B cell (primary cell): ENCODE measurements around the gene LCE2C. TPM values are rescaled to one million over a fixed set of nuclear protein-coding genes. Genes with fewer than 3 reads are reported as not detected.

ENCODE experiments used
- ATAC-seq: fragments of 200-7000 bp; cut with Tn5 transposase; one replicate; pipeline ENCODE4 v1.10.0; 2021; ENCODE audit warnings: low read depth, mild to moderate bottlenecking, moderate number of reproducible peaks, moderate library complexity
- CTCF ChIA-PET: fragments of 350-600 bp; sonication (Branson Sonifier 250); formaldehyde crosslinking; loops from one replicate; lab custom pipeline; 2021; ENCODE audit warnings: antibody characterized with exemption, inconsistent platforms; lab: Charles Lee
- POLR2A ChIA-PET: fragments of 350-600 bp; sonication (Branson Sonifier 250); formaldehyde crosslinking; loops from one replicate; lab custom pipeline; 2021; ENCODE audit warnings: antibody characterized with exemption; lab: Charles Lee
- DNase-seq: peaks from one replicate; pipeline ENCODE4 v3.0.0; 2013
- H2AFZ ChIP-seq: 2 replicates; pipeline ENCODE4 v1.6.1; 2012; ENCODE audit warnings: mild to moderate bottlenecking, low read depth, low read length; ENCODE audit not compliant: insufficient read depth, poor library complexity, severe bottlenecking
- H3K27ac ChIP-seq, 2 donors: 1 replicate in 1 of 2; 2 replicates in 1 of 2; pipeline ENCODE4 v1.5.1; 2012 to 2013; ENCODE audit warnings: low read length in 2 of 2, mild to moderate bottlenecking in 2 of 2, moderate library complexity in 1 of 2
- H3K27me3 ChIP-seq, 4 experiments: fragments of 200-600 bp in 1 of 4; sonication (generic) in 1 of 4; replicated peaks in 1 of 4; 1 replicate in 2 of 4; 2 replicates in 2 of 4; pipeline versions ENCODE4 v1.6.1 to v1.7.0; 2013 to 2016; ENCODE audit warnings: low read length in 3 of 4, mild to moderate bottlenecking in 2 of 4, mixed read lengths in 1 of 4, moderate library complexity in 1 of 4; ENCODE audit not compliant: insufficient read depth in 4 of 4, control insufficient read depth in 3 of 4; ENCODE audit errors: control extremely low read depth in 1 of 4
- H3K36me3 ChIP-seq, 2 experiments: replicated peaks in 1 of 2; 1 replicate in 1 of 2; 2 replicates in 1 of 2; pipeline versions ENCODE4 v1.6.1 to v1.7.1; 2013; ENCODE audit warnings: low read length in 1 of 2; ENCODE audit not compliant: insufficient read depth in 2 of 2, control insufficient read depth in 1 of 2; ENCODE audit errors: control extremely low read depth in 1 of 2, extremely low read depth in 1 of 2
- H3K4me1 ChIP-seq, 2 donors: fragments of 200-600 bp in 1 of 2; sonication (generic) in 1 of 2; 1 replicate in 1 of 2; 2 replicates in 1 of 2; pipeline versions ENCODE4 v1.5.1 to v1.6.1; 2013 to 2017; ENCODE audit warnings: low read length in 2 of 2; ENCODE audit not compliant: control insufficient read depth in 2 of 2, insufficient read depth in 2 of 2
- H3K4me2 ChIP-seq: replicated peaks from 2 replicates; pipeline ENCODE3; 2012; ENCODE audit warnings: mild to moderate bottlenecking, low read depth, low read length; ENCODE audit not compliant: poor library complexity, severe bottlenecking
- H3K4me3 ChIP-seq, 5 experiments: fragments of 200-600 bp in 1 of 5; sonication (generic) in 1 of 5; 1 replicate in 3 of 5; 2 replicates in 2 of 5; pipeline versions ENCODE4 v1.5.1 to v1.7.0; 2011 to 2016; ENCODE audit warnings: low read length in 4 of 5, mild to moderate bottlenecking in 4 of 5, low read depth in 2 of 5, control low read depth in 1 of 5, moderate library complexity in 1 of 5; ENCODE audit not compliant: insufficient read depth in 1 of 5; ENCODE audit errors: control extremely low read depth in 1 of 5, extremely low read depth in 1 of 5
- H3K79me2 ChIP-seq: fragments of 200-600 bp; sonication (generic); one replicate; pipeline ENCODE4 v1.6.0; 2016; ENCODE audit warnings: low read length; ENCODE audit not compliant: control insufficient read depth, insufficient read depth
- H3K9ac ChIP-seq: fragments of 200-600 bp; sonication (generic); 2 replicates; pipeline ENCODE4 v1.6.1; 2017; ENCODE audit warnings: mild to moderate bottlenecking, low read length, moderate library complexity
- H3K9me3 ChIP-seq, 3 donors: one replicate each; pipeline versions ENCODE4 v1.6.1 to v1.7.1; 2013; ENCODE audit warnings: low read length in 2 of 3; ENCODE audit not compliant: control insufficient read depth in 2 of 3, insufficient read depth in 1 of 3; ENCODE audit errors: control extremely low read depth in 1 of 3
- H4K20me1 ChIP-seq: 2 replicates; pipeline ENCODE4 v1.6.0; 2012; ENCODE audit warnings: mild to moderate bottlenecking, low read length; ENCODE audit not compliant: insufficient read depth, control insufficient read depth, poor library complexity, severe bottlenecking
- H3K27ac Mint-ChIP-seq: one replicate; pipeline ENCODE4 v1.8.0; 2021; ENCODE audit warnings: mixed read lengths
- H3K27me3 Mint-ChIP-seq: one replicate; pipeline ENCODE4 v1.8.0; 2021; ENCODE audit warnings: mixed read lengths
- H3K4me1 Mint-ChIP-seq: one replicate; pipeline ENCODE4 v1.8.0; 2021; ENCODE audit warnings: mixed read lengths
- H3K4me3 Mint-ChIP-seq: one replicate; pipeline ENCODE4 v1.8.0; 2021; ENCODE audit warnings: mixed read lengths
- H3K9me3 Mint-ChIP-seq: one replicate; pipeline ENCODE4 v1.8.0; 2022; ENCODE audit warnings: mixed read lengths; ENCODE audit not compliant: insufficient read depth
- EZH2 ChIP-seq: IDR thresholded peaks from 2 replicates; pipeline ENCODE4 v1.6.1; 2012; ENCODE audit warnings: borderline replicate concordance, low read depth, mild to moderate bottlenecking, moderate library complexity, low read length; ENCODE audit not compliant: insufficient read depth, poor library complexity, severe bottlenecking
- WGBS: methylation state at CpG from one replicate; pipeline ENCODE4 v1.1.5; 2013; ENCODE audit warnings: missing lambda C conversion rate; ENCODE audit not compliant: insufficient coverage; 5-methylcytosine and 5-hydroxymethylcytosine counted together
- intact Hi-C: fragments of 100-400 bp; cut with micrococcal nuclease; formaldehyde crosslinking; loops from one replicate; pipeline ENCODE4 v1.10.0; 2022
- polyA plus RNA-seq: library from polyadenylated mRNA; depleted of rRNA; stranded (reverse); fragments of >200 nt; gene quantifications from 2 replicates; pipeline ENCODE4 v1.2.3, GENCODE V29; 2012
- total RNA-seq, 2 donors: library from RNA; stranded (reverse); fragments of 120-200 nt in 1 of 2; gene quantifications; 1 replicate in 1 of 2; 2 replicates in 1 of 2; pipeline versions ENCODE4 v1.2.3 to v1.2.4, GENCODE V29; 2013 to 2022
- TF ChIP-seq, protein P1 (sequence below): fragments of 200-600 bp; IDR thresholded peaks from one replicate; pipeline ENCODE4 v1.8.0; 2022; ENCODE audit warnings: antibody characterized with exemption, mild to moderate bottlenecking

The LCE2C gene
- total and polyA plus RNA-seq, 2 donors (not counting 1 experiment from before 2014, with no cell fraction given), result not detected

- WGBS, result 100% methylated on average over 1 of the region's 2 CpGs
- Histone ChIP-seq H3K4me1 (no peaks in the 10 kb centered on the region), H3K9ac (no peak within 1 kb of the TSS), H3K36me3 (no peaks in the 10 kb centered on the region), H3K9me3 (no peaks in the 10 kb centered on the region), H3K27me3 (peaks cover 0 to 7% (median 1%) of the 10 kb centered on the region in 4 experiments), H3K4me3 (no peak within 1 kb of the TSS), H3K27ac (no peak within 1 kb of the TSS), H4K20me1 (no peaks in the 10 kb centered on the region), H3K79me2 (no peaks in the 10 kb centered on the region), H3K4me2 (no peak within 1 kb of the TSS), H2AFZ (no peak within 1 kb of the TSS)
- intact Hi-C loops, result no loop called here
- H3K4me1 Mint-ChIP-seq, result no peaks in the 10 kb centered on the region
- no peaks in the 10 kb centered on the region for H3K9me3 Mint-ChIP-seq
- no peak within 1 kb of the TSS for H3K4me3 Mint-ChIP-seq
- TF ChIP-seq, protein P1, sequence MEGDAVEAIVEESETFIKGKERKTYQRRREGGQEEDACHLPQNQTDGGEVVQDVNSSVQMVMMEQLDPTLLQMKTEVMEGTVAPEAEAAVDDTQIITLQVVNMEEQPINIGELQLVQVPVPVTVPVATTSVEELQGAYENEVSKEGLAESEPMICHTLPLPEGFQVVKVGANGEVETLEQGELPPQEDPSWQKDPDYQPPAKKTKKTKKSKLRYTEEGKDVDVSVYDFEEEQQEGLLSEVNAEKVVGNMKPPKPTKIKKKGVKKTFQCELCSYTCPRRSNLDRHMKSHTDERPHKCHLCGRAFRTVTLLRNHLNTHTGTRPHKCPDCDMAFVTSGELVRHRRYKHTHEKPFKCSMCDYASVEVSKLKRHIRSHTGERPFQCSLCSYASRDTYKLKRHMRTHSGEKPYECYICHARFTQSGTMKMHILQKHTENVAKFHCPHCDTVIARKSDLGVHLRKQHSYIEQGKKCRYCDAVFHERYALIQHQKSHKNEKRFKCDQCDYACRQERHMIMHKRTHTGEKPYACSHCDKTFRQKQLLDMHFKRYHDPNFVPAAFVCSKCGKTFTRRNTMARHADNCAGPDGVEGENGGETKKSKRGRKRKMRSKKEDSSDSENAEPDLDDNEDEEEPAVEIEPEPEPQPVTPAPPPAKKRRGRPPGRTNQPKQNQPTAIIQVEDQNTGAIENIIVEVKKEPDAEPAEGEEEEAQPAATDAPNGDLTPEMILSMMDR, result no peak
- TF ChIP-seq EZH2, result no peak
- CTCF ChIA-PET, result no interaction called here
- peaks cover 47% of the 10 kb centered on the region for H3K27me3 Mint-ChIP-seq
- POLR2A ChIA-PET, result no interaction called here
- no peak for DNase-seq
- no peak within 1 kb of the TSS for H3K27ac Mint-ChIP-seq
- ATAC-seq, result no peak
Measured at GRCh38 chr1:152707860-152708259, 32.8 kb downstream of the LCE2C start, which contains the start of gene LCE4A. Gene LCE4A (plus strand): TSS chr1:152708160. CDS start chr1:152709076, 916 bp downstream.

DNA sequence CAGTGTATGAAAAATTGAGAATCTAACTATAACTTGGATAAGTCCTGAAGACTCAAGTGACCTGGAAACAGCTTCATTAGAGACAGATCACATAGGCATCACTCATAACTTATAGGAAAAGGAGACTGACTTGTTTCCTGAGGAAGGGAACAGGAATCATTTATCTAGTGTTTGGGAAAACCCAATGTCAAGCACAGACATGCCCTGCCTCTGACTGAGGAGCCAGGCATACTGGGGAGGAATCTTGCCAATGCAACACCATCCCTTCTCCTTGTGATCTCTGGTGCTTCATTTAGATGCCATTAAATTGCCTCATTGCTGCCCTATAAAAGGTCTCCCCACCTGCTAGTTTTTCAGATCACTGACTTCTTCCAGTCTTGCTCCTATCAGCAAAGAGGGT is 43.2 kb downstream of the LCE2C start:
- no peaks in the 10 kb centered on the region for H3K79me2 ChIP-seq
- no peak for TF ChIP-seq EZH2
- Mint-ChIP-seq H3K27ac (no peak overlapping the region), H3K27me3 (peaks cover 18% of the 10 kb centered on the region), H3K9me3 (no peaks in the 10 kb centered on the region), H3K4me3 (no peak overlapping the region), H3K4me1 (no peaks in the 10 kb centered on the region)
- DNase-seq (no peak), ATAC-seq (no peak)
- H2AFZ ChIP-seq, result no peak overlapping the region
- no peak overlapping the region for H3K27ac ChIP-seq
- intact Hi-C loops, result no loop called here
- CTCF ChIA-PET, result no interaction called here
- peaks cover 0 to 4% (median 0%) of the 10 kb centered on the region in 3 donors for H3K9me3 ChIP-seq
- H3K4me3 ChIP-seq, result no peak overlapping the region
- no peaks in the 10 kb centered on the region for H3K27me3 ChIP-seq
- no peaks in the 10 kb centered on the region for H3K36me3 ChIP-seq
- POLR2A ChIA-PET, result no interaction called here
- H4K20me1 ChIP-seq, result no peaks in the 10 kb centered on the region
- no peaks in the 10 kb centered on the region for H3K4me1 ChIP-seq
- H3K4me2 ChIP-seq, result no peak overlapping the region
- no peak overlapping the region for H3K9ac ChIP-seq
